ENCODE measurements around the gene ZNF345. TPM values are rescaled to one million over a fixed set of nuclear protein-coding genes. Genes with fewer than 3 reads are reported as not detected.

ZNF345 gene
- total and polyA plus RNA-seq, 9 of the 15 experiments (the other 6 are each of a cell fraction or from before 2014, with no cell fraction given): 0.38 to 1.6 (median 0.65) TPM

DNA sequence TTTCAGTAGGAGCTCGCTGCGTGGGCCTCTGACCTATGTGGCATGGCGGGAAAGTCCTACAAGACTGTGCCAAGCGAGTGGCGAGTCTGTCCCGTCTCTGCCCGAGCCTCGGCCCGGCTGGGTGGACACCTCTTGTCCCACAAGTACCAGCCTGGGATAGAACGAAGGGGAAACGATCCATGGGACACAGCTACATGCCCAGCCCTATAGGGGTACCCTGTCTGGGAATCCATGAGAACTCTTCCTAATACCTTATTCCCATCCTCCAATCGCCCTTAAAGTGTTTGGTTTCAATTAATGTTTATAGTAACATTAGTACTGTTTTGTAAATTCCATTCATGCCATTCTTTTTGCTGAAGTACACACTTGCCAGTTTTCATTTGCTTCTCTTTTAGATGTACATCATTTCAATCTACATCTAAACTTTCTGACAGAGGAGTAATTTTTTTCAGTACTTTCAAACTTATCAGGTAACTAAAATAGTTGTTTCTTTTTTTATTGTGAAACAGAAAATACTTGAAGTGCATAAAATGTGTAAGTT lies 11.8 kb upstream of the ZNF345 start:
- Histone ChIP-seq H2AFZ (ENCODE audit: low read depth, low read length) (peak overlapping the region; percentile 87), H3K36me3 (ENCODE audit: control insufficient read depth, insufficient read depth, low read length) (no peaks in the 10 kb centered on the region), H3K9ac (ENCODE audit: insufficient read depth in 1 of 2, low read depth in 2 of 2, low read length in 2 of 2) (peak overlapping the region; percentile 57 to 79), H3K4me3 (peak overlapping the region; percentile 48), H3K9me1 (ENCODE audit: control insufficient read depth, insufficient read depth, low read length) (no peaks in the 10 kb centered on the region), H3K4me2 (ENCODE audit: insufficient read depth, low read length) (peak overlapping the region; percentile 67), H3K27ac (ENCODE audit: extremely low read depth, low read depth, low read length) (peak overlapping the region; percentile 73), H3K79me2 (ENCODE audit: control insufficient read depth, insufficient read depth, low read length) (no peaks in the 10 kb centered on the region), H3K4me1 (replicated peaks in 1 of 2; ENCODE audit: control insufficient read depth in 2 of 2, insufficient read depth in 2 of 2, low read length in 2 of 2) (no peaks in the 10 kb centered on the region), H3K27me3 (ENCODE audit: control insufficient read depth in 2 of 2, insufficient read depth in 2 of 2, low read length in 2 of 2) (no peaks in the 10 kb centered on the region), H4K20me1 (replicated peaks; ENCODE audit: control insufficient read depth, insufficient read depth, low read length) (no peaks in the 10 kb centered on the region), H3K9me3 (replicated peaks; ENCODE audit: control insufficient read depth, insufficient read depth, low read depth, low read length) (no peaks in the 10 kb centered on the region; the same call in 1 of the 2 replicates)
- in situ Hi-C loops (cut with MboI): no loop called here
- ChIA-PET POLR2A (interaction anchor here (0.7 kb wide), 1 partner anchor 14 kb away, joined by 3 read pairs; no protein-coding TSS in a partner anchor), CTCF (ENCODE audit: low intra/inter-chr PET ratio) (no interaction called here)
- FAIRE-seq (no peak), DNase-seq (ENCODE audit: extremely low read depth in 1 of 4, low spot score in 3 of 4) (no peak), ATAC-seq (no peak)
- intact Hi-C loops (cut with micrococcal nuclease): no loop called here
- TF ChIP-seq, protein P1, sequence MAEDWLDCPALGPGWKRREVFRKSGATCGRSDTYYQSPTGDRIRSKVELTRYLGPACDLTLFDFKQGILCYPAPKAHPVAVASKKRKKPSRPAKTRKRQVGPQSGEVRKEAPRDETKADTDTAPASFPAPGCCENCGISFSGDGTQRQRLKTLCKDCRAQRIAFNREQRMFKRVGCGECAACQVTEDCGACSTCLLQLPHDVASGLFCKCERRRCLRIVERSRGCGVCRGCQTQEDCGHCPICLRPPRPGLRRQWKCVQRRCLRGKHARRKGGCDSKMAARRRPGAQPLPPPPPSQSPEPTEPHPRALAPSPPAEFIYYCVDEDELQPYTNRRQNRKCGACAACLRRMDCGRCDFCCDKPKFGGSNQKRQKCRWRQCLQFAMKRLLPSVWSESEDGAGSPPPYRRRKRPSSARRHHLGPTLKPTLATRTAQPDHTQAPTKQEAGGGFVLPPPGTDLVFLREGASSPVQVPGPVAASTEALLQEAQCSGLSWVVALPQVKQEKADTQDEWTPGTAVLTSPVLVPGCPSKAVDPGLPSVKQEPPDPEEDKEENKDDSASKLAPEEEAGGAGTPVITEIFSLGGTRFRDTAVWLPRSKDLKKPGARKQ (CRISPR knock-in tag; IDR thresholded peaks at IDR 0.05): no peak
- TF ChIP-seq E2F6 (IDR thresholded peaks at IDR 0.05; ENCODE audit: borderline replicate concordance in 1 of 2, extremely low read depth in 1 of 2, insufficient read depth in 1 of 2, insufficient read length in 1 of 2, low read depth in 1 of 2, low read length in 1 of 2, poor library complexity in 1 of 2, severe bottlenecking in 1 of 2): peak in 1 of 2 experiments; percentile 14
- WGBS (ENCODE audit: insufficient coverage, low coverage, missing lambda C conversion rate): 4% methylated on average over 12 of the region's 12 CpGs
- BruUV-seq (replicated peaks): TSS peak; percentile 72

All from K562 (cell line).